Breast epithelium (tissue), 3 donors: ENCODE data around the gene A4GNT.

Source experiments
- CTCF ChIP-seq, 3 donors: fragments of 450-650 bp; IDR thresholded peaks; one replicate each; pipeline ENCODE4 v1.5.1; 2016 to 2017; ENCODE audit warnings: antibody characterized with exemption in 3 of 3, mild to moderate bottlenecking in 3 of 3, moderate library complexity in 3 of 3
- POLR2AphosphoS5 ChIP-seq, 3 donors: sonication (generic); formaldehyde crosslinking; IDR thresholded peaks; one replicate each; pipeline ENCODE4 v1.6.1; 2017; ENCODE audit warnings: antibody characterized with exemption in 3 of 3

- TF ChIP-seq POLR2AphosphoS5 (IDR thresholded peaks at IDR 0.05) (no peak), CTCF (IDR thresholded peaks at IDR 0.05) (no peak)
Observed at GRCh38 chr3:138172625-138173024, 40.4 kb upstream of the A4GNT start.
